Naive thymus-derived CD4-positive, alpha-beta T cell (primary cell): ENCODE measurements around the gene KRTAP12-4. TPM values are rescaled to one million over a fixed set of nuclear protein-coding genes. Genes with fewer than 3 reads are reported as not detected.
A peak's percentile ranks its signal among the peaks of the same experiment; 100 is the strongest.

ENCODE experiments used
- ATAC-seq: fragments of 150-1000 bp; cut with Tn5 transposase; 2 replicates; pipeline ENCODE4 v1.10.0; 2021; ENCODE audit warnings: mild to moderate bottlenecking, moderate library complexity
- CTCF ChIA-PET: fragments of 350-600 bp; sonication (Branson Sonifier 250); formaldehyde crosslinking; loops from one replicate; lab custom pipeline; 2021; ENCODE audit warnings: antibody characterized with exemption; lab: Charles Lee
- POLR2A ChIA-PET: fragments of 350-600 bp; sonication (Branson Sonifier 250); formaldehyde crosslinking; loops from one replicate; lab custom pipeline; 2021; ENCODE audit warnings: antibody characterized with exemption, inconsistent platforms; lab: Charles Lee
- DNase-seq, 9 donors: peaks; one replicate each; pipeline versions ENCODE4 v3.0.0 to v3.0.0-alpha.2; 2020 to 2022; ENCODE audit warnings: mixed read lengths in 1 of 9
- H3K27ac ChIP-seq: one replicate; pipeline ENCODE4 v1.7.0; 2013; ENCODE audit warnings: mild to moderate bottlenecking, low read depth, low read length, moderate library complexity
- H3K27me3 ChIP-seq, 2 donors: one replicate each; pipeline ENCODE4 v1.7.0; 2013; ENCODE audit warnings: low read length in 2 of 2, mild to moderate bottlenecking in 2 of 2, moderate library complexity in 2 of 2; ENCODE audit not compliant: control insufficient read depth in 2 of 2, insufficient read depth in 2 of 2
- H3K36me3 ChIP-seq, 3 experiments: 1 replicate in 2 of 3; 2 replicates in 1 of 3; pipeline ENCODE4 v1.7.0; 2013; ENCODE audit warnings: low read length in 3 of 3, mild to moderate bottlenecking in 3 of 3, moderate library complexity in 1 of 3; ENCODE audit not compliant: insufficient read depth in 3 of 3, control insufficient read depth in 2 of 3
- H3K4me1 ChIP-seq, 2 donors: one replicate each; pipeline ENCODE4 v1.7.0; 2013; ENCODE audit warnings: low read length in 2 of 2, mild to moderate bottlenecking in 2 of 2, moderate library complexity in 1 of 2; ENCODE audit not compliant: control insufficient read depth in 2 of 2, insufficient read depth in 2 of 2
- H3K4me3 ChIP-seq: 2 replicates; pipeline ENCODE4 v1.7.0; 2013; ENCODE audit warnings: mild to moderate bottlenecking, low read length
- H3K9me3 ChIP-seq, 3 experiments: 1 replicate in 2 of 3; 2 replicates in 1 of 3; pipeline ENCODE4 v1.7.0; 2013; ENCODE audit warnings: low read length in 3 of 3; ENCODE audit not compliant: control insufficient read depth in 2 of 3
- H3K27ac Mint-ChIP-seq, 9 donors: one replicate each; pipeline ENCODE4 v1.8.0; 2020 to 2022; ENCODE audit warnings: mixed read lengths in 9 of 9, mild to moderate bottlenecking in 8 of 9, moderate library complexity in 5 of 9, inconsistent platforms in 2 of 9
- H3K27me3 Mint-ChIP-seq, 5 donors: one replicate each; pipeline ENCODE4 v1.8.0; 2021 to 2022; ENCODE audit warnings: mixed read lengths in 5 of 5, mild to moderate bottlenecking in 1 of 5
- H3K36me3 Mint-ChIP-seq, 5 donors: one replicate each; pipeline ENCODE4 v1.8.0; 2020 to 2022; ENCODE audit warnings: mixed read lengths in 5 of 5, mild to moderate bottlenecking in 3 of 5, inconsistent platforms in 1 of 5
- H3K4me1 Mint-ChIP-seq, 7 donors: one replicate each; pipeline ENCODE4 v1.8.0; 2020 to 2022; ENCODE audit warnings: mixed read lengths in 7 of 7, mild to moderate bottlenecking in 3 of 7, inconsistent platforms in 1 of 7
- H3K4me3 Mint-ChIP-seq, 10 donors: one replicate each; pipeline ENCODE4 v1.8.0; 2020 to 2022; ENCODE audit warnings: mild to moderate bottlenecking in 10 of 10, mixed read lengths in 10 of 10, moderate library complexity in 6 of 10, inconsistent platforms in 2 of 10
- H3K9me3 Mint-ChIP-seq, 11 donors: one replicate each; pipeline ENCODE4 v1.8.0; 2020 to 2022; ENCODE audit warnings: mixed read lengths in 11 of 11, mild to moderate bottlenecking in 4 of 11, inconsistent platforms in 1 of 11, moderate library complexity in 1 of 11
- intact Hi-C, 2 donors: fragments of 100-400 bp; cut with micrococcal nuclease; formaldehyde crosslinking; loops; one replicate each; pipeline ENCODE4 v1.15.1; 2023
- polyA plus RNA-seq, 2 donors: library from polyadenylated mRNA; unstranded; fragments of 300-500 nt; fragmentation: Illumina TruSeq; gene quantifications; one replicate each; pipeline ENCODE4 v1.2.3, GENCODE V29; 2021
- total RNA-seq, 6 experiments: library from RNA in 5 of 6; stranded (reverse) in 5 of 6; gene quantifications; 1 replicate in 5 of 6; 2 replicates in 1 of 6; pipeline ENCODE4 v1.2.3 and lab custom pipeline; 2021 to 2026

The KRTAP12-4 gene
- total and polyA plus RNA-seq, 7 experiments from 2014 or later = not detected

GRCh38 chr21:44684077-44684476, 29.6 kb upstream of the KRTAP12-4 start:
- Mint-ChIP-seq H3K9me3 (peaks cover 0 to 6% (median 0%) of the 10 kb centered on the region in 11 donors), H3K4me3 (no peak overlapping the region), H3K27me3 (peaks cover 4 to 38% (median 8%) of the 10 kb centered on the region in 5 donors), H3K4me1 (peaks cover 0 to 10% (median 4%) of the 10 kb centered on the region in 7 donors), H3K27ac (no peak overlapping the region), H3K36me3 (no peaks in the 10 kb centered on the region)
- Histone ChIP-seq H3K27ac (no peak overlapping the region), H3K4me3 (no peak overlapping the region), H3K9me3 (no peaks in the 10 kb centered on the region), H3K4me1 (no peaks in the 10 kb centered on the region), H3K27me3 (no peaks in the 10 kb centered on the region), H3K36me3 (no peaks in the 10 kb centered on the region)
- intact Hi-C loops = no loop called here
- POLR2A ChIA-PET = no interaction called here
- DNase-seq = no peak
- ATAC-seq = no peak
- CTCF ChIA-PET = no interaction called here

DNA sequence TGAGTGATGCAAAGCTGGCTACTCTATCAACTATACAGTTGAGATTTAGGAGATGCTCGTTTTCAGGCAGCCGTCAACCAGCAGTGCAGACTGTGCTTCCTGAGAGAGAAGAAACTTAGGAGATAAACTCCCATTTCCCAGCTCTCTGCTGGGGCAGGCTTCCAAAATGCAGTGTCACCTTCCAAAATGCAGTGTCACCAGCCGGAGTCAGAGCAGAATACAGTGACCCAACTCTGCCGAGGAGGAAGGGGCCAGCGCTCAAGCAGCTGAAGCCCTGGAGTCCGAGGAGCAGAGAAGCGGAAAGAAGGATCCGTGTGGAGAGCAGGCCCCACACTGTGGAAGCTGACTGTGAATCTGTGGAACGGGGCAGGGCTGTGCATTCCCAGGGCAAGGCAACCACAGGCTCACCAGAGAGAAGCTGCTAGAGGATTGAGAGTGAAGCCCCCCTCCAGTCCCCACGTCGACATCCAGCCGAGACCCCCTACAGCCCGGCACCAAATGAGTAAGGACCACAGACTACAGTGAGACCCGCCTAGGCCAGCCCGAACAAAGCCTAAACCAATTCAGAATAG, 28.2 kb upstream of the KRTAP12-4 start:
- ChIA-PET POLR2A (interaction anchor here (1.2 kb wide), 1 partner anchor 21 kb away, joined by 3 read pairs; no protein-coding TSS in a partner anchor), CTCF (no interaction called here)
- no peak overlapping the region for H3K27ac Mint-ChIP-seq
- no peaks in the 10 kb centered on the region for H3K36me3 Mint-ChIP-seq
- Histone ChIP-seq H3K27ac (no peak overlapping the region), H3K27me3 (no peaks in the 10 kb centered on the region), H3K4me3 (no peak overlapping the region), H3K9me3 (no peaks in the 10 kb centered on the region), H3K4me1 (no peaks in the 10 kb centered on the region), H3K36me3 (no peaks in the 10 kb centered on the region)
- ATAC-seq (no peak), DNase-seq (no peak)
- H3K27me3 Mint-ChIP-seq = peaks cover 4 to 36% (median 8%) of the 10 kb centered on the region in 5 donors
- intact Hi-C loops = no loop called here
- H3K4me1 Mint-ChIP-seq = peaks cover 0 to 10% (median 4%) of the 10 kb centered on the region in 7 donors
- H3K4me3 Mint-ChIP-seq = no peak overlapping the region
- H3K9me3 Mint-ChIP-seq = peaks cover 0 to 6% (median 0%) of the 10 kb centered on the region in 11 donors

DNA sequence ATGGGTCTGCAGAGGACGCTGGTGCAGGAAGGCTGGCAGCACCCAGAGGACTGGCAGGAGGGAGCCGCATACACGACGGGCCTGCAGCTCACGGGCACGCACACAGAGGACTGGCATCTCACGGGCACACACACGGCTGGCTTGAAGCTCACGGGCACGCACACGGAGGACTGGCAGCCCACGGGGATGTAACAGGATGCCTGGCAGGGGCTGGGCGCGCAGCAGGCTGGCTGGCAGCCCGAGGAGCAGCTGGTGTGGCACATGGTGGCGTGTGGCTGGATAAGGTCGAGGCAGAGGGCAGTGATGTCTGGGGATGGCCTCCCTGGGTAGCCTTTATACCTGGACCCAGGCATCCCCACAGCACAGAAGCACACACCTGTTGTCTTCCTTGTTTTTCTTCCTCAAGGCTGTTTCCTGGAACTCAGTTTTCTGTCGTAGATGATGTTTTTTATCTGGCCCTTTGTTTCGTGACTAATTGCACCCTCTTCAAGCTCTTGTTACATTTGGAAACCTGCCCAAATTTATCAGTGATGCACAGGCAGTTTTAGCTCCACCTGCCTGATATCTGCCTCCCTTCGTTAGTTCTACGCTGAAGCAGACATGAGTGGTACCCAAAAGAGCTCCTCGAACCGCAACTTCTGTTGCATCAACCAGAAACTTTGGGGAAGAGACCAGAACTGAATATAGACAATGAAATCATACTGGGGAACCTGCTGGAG, 27.6 kb upstream of the KRTAP12-4 start, which contains the start of gene KRTAP12-1:
KRTAP12-1 (minus strand) TSS at position 303 of the 719 bp plus-strand sequence; CDS start at position 263, 40 bp downstream.
- CTCF ChIA-PET = no interaction called here
- peak within 1 kb of the TSS in 2 of 9 donors; percentile 10 to 51 for H3K27ac Mint-ChIP-seq
- Histone ChIP-seq H3K4me1 (no peaks in the 10 kb centered on the region), H3K9me3 (no peaks in the 10 kb centered on the region), H3K36me3 (no peaks in the 10 kb centered on the region), H3K27me3 (no peaks in the 10 kb centered on the region), H3K4me3 (no peak within 1 kb of the TSS), H3K27ac (no peak within 1 kb of the TSS)
- peaks cover 0 to 6% (median 0%) of the 10 kb centered on the region in 11 donors for H3K9me3 Mint-ChIP-seq
- peaks cover 0 to 10% (median 4%) of the 10 kb centered on the region in 7 donors for H3K4me1 Mint-ChIP-seq
- POLR2A ChIA-PET = interaction anchor here (1.2 kb wide), 1 partner anchor 20 kb away, joined by 3 read pairs; no protein-coding TSS in a partner anchor
- no peaks in the 10 kb centered on the region for H3K36me3 Mint-ChIP-seq
- intact Hi-C loops = no loop called here
- ATAC-seq (no peak), DNase-seq (no peak)
- peaks cover 4 to 38% (median 8%) of the 10 kb centered on the region in 5 donors for H3K27me3 Mint-ChIP-seq
- H3K4me3 Mint-ChIP-seq = no peak within 1 kb of the TSS

GRCh38 chr21:44681152-44681551, 26.7 kb upstream of the KRTAP12-4 start:
- peaks cover 4 to 39% (median 5%) of the 10 kb centered on the region in 5 donors for H3K27me3 Mint-ChIP-seq
- Histone ChIP-seq H3K36me3 (no peaks in the 10 kb centered on the region), H3K27ac (no peak overlapping the region), H3K9me3 (no peaks in the 10 kb centered on the region), H3K4me1 (no peaks in the 10 kb centered on the region), H3K27me3 (no peaks in the 10 kb centered on the region), H3K4me3 (no peak overlapping the region)
- H3K27ac Mint-ChIP-seq = peak overlapping the region in 2 of 9 donors; percentile 10 to 51
- peaks cover 0 to 5% (median 0%) of the 10 kb centered on the region in 5 donors for H3K36me3 Mint-ChIP-seq
- H3K9me3 Mint-ChIP-seq = peaks cover 0 to 10% (median 0%) of the 10 kb centered on the region in 11 donors
- peaks cover 0 to 6% (median 0%) of the 10 kb centered on the region in 7 donors for H3K4me1 Mint-ChIP-seq
- DNase-seq (no peak), ATAC-seq (no peak)
- ChIA-PET POLR2A (no interaction called here), CTCF (no interaction called here)
- intact Hi-C loops = no loop called here
- H3K4me3 Mint-ChIP-seq = no peak overlapping the region

- Histone ChIP-seq H3K4me3 (no peak overlapping the region), H3K9me3 (peaks cover 0 to under 1% (median 0%) of the 10 kb centered on the region in 3 experiments), H3K36me3 (no peaks in the 10 kb centered on the region), H3K4me1 (no peaks in the 10 kb centered on the region), H3K27ac (no peak overlapping the region), H3K27me3 (no peaks in the 10 kb centered on the region)
- intact Hi-C loops = loop anchor here in 1 of 2 donors (5.0 kb wide), 1 partner anchor 386 kb away; no protein-coding TSS in a partner anchor
- Mint-ChIP-seq H3K4me3 (no peak overlapping the region), H3K27me3 (peaks cover 0 to 47% (median 0%) of the 10 kb centered on the region in 5 donors), H3K9me3 (peaks cover under 1 to 43% (median 16%) of the 10 kb centered on the region in 11 donors), H3K4me1 (peaks cover 0 to 3% (median 0%) of the 10 kb centered on the region in 7 donors), H3K36me3 (peaks cover 0 to 21% (median 9%) of the 10 kb centered on the region in 5 donors), H3K27ac (no peak overlapping the region)
- ChIA-PET CTCF (no interaction called here), POLR2A (no interaction called here)
- ATAC-seq (no peak), DNase-seq (no peak)
Measured at GRCh38 chr21:44677881-44678280, 23.4 kb upstream of the KRTAP12-4 start.

- Mint-ChIP-seq H3K27me3 (peaks cover 0 to 37% (median 3%) of the 10 kb centered on the region in 5 donors), H3K36me3 (peaks cover 0 to 33% (median 20%) of the 10 kb centered on the region in 5 donors), H3K9me3 (peaks cover 9 to 72% (median 41%) of the 10 kb centered on the region in 11 donors), H3K4me3 (no peak overlapping the region), H3K27ac (no peak overlapping the region), H3K4me1 (peaks cover 0 to 5% (median 0%) of the 10 kb centered on the region in 7 donors)
- CTCF ChIA-PET = no interaction called here
- ATAC-seq (no peak), DNase-seq (no peak)
- peaks cover 0 to 21% (median 0%) of the 10 kb centered on the region in 3 experiments for H3K9me3 ChIP-seq
- POLR2A ChIA-PET = no interaction called here
- no peak overlapping the region for H3K4me3 ChIP-seq
- no peaks in the 10 kb centered on the region for H3K36me3 ChIP-seq
- intact Hi-C loops = loop anchor here in 1 of 2 donors (5.0 kb wide), 1 partner anchor 40 kb away; no protein-coding TSS in a partner anchor
- no peaks in the 10 kb centered on the region for H3K4me1 ChIP-seq
- no peaks in the 10 kb centered on the region for H3K27me3 ChIP-seq
- no peak overlapping the region for H3K27ac ChIP-seq
Measured at GRCh38 chr21:44671911-44672310, 17.5 kb upstream of the KRTAP12-4 start.
